ENCODE results near the gene GREB1.

DNA sequence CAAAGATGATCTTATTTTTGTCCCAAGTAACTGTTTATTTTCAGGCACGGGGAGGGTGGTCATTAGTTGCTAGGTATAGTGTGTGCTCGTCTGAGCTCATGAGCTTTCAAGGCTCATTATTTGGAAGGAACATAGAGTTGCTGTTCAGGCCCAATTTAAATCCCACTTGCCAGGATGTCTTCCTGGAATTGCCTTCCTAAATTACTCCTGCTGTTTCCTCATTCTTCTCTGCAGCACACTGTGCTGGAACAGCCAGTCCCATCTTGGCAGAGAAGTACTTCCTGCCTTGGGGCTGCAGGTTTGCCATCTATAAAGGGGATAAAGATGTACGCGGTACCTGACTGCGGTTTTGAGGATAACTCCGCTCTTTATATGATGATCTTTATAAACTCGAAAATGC is 37.3 kb downstream of the GREB1 start:
- no peak for TF ChIP-seq SIN3A (IDR thresholded peaks at IDR 0.05; ENCODE audit: borderline replicate concordance, low read depth, low read length)
- TF ChIP-seq CHD2 (IDR thresholded peaks at IDR 0.05; ENCODE audit: low read length, partially characterized antibody), result no peak
- TF ChIP-seq, protein P1, sequence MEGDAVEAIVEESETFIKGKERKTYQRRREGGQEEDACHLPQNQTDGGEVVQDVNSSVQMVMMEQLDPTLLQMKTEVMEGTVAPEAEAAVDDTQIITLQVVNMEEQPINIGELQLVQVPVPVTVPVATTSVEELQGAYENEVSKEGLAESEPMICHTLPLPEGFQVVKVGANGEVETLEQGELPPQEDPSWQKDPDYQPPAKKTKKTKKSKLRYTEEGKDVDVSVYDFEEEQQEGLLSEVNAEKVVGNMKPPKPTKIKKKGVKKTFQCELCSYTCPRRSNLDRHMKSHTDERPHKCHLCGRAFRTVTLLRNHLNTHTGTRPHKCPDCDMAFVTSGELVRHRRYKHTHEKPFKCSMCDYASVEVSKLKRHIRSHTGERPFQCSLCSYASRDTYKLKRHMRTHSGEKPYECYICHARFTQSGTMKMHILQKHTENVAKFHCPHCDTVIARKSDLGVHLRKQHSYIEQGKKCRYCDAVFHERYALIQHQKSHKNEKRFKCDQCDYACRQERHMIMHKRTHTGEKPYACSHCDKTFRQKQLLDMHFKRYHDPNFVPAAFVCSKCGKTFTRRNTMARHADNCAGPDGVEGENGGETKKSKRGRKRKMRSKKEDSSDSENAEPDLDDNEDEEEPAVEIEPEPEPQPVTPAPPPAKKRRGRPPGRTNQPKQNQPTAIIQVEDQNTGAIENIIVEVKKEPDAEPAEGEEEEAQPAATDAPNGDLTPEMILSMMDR (IDR thresholded peaks at IDR 0.05), result no peak
- no peak for TF ChIP-seq GATA2 (CRISPR knock-in tag; IDR thresholded peaks at IDR 0.05)
- TF ChIP-seq, protein P2, sequence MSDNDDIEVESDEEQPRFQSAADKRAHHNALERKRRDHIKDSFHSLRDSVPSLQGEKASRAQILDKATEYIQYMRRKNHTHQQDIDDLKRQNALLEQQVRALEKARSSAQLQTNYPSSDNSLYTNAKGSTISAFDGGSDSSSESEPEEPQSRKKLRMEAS (IDR thresholded peaks at IDR 0.05; ENCODE audit: low read depth), result no peak
- TF ChIP-seq EP300 (IDR thresholded peaks at IDR 0.05; ENCODE audit: borderline replicate concordance in 1 of 2, low read depth in 1 of 2, low read length in 1 of 2), result no peak
- TF ChIP-seq, protein P3, sequence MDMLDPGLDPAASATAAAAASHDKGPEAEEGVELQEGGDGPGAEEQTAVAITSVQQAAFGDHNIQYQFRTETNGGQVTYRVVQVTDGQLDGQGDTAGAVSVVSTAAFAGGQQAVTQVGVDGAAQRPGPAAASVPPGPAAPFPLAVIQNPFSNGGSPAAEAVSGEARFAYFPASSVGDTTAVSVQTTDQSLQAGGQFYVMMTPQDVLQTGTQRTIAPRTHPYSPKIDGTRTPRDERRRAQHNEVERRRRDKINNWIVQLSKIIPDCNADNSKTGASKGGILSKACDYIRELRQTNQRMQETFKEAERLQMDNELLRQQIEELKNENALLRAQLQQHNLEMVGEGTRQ (IDR thresholded peaks at IDR 0.05; ENCODE audit: borderline replicate concordance, low read depth, low read length), result no peak
- TF ChIP-seq, protein P4, sequence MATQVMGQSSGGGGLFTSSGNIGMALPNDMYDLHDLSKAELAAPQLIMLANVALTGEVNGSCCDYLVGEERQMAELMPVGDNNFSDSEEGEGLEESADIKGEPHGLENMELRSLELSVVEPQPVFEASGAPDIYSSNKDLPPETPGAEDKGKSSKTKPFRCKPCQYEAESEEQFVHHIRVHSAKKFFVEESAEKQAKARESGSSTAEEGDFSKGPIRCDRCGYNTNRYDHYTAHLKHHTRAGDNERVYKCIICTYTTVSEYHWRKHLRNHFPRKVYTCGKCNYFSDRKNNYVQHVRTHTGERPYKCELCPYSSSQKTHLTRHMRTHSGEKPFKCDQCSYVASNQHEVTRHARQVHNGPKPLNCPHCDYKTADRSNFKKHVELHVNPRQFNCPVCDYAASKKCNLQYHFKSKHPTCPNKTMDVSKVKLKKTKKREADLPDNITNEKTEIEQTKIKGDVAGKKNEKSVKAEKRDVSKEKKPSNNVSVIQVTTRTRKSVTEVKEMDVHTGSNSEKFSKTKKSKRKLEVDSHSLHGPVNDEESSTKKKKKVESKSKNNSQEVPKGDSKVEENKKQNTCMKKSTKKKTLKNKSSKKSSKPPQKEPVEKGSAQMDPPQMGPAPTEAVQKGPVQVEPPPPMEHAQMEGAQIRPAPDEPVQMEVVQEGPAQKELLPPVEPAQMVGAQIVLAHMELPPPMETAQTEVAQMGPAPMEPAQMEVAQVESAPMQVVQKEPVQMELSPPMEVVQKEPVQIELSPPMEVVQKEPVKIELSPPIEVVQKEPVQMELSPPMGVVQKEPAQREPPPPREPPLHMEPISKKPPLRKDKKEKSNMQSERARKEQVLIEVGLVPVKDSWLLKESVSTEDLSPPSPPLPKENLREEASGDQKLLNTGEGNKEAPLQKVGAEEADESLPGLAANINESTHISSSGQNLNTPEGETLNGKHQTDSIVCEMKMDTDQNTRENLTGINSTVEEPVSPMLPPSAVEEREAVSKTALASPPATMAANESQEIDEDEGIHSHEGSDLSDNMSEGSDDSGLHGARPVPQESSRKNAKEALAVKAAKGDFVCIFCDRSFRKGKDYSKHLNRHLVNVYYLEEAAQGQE (IDR thresholded peaks at IDR 0.05; ENCODE audit: low read depth, low read length), result no peak
- TF ChIP-seq MXI1 (IDR thresholded peaks at IDR 0.05; ENCODE audit: low read depth, low read length), result no peak
- TF ChIP-seq, protein P5, sequence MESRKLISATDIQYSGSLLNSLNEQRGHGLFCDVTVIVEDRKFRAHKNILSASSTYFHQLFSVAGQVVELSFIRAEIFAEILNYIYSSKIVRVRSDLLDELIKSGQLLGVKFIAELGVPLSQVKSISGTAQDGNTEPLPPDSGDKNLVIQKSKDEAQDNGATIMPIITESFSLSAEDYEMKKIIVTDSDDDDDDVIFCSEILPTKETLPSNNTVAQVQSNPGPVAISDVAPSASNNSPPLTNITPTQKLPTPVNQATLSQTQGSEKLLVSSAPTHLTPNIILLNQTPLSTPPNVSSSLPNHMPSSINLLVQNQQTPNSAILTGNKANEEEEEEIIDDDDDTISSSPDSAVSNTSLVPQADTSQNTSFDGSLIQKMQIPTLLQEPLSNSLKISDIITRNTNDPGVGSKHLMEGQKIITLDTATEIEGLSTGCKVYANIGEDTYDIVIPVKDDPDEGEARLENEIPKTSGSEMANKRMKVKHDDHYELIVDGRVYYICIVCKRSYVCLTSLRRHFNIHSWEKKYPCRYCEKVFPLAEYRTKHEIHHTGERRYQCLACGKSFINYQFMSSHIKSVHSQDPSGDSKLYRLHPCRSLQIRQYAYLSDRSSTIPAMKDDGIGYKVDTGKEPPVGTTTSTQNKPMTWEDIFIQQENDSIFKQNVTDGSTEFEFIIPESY (IDR thresholded peaks at IDR 0.05; ENCODE audit: borderline replicate concordance, low read depth), result no peak
- no peak for TF ChIP-seq TAF1 (IDR thresholded peaks at IDR 0.05; ENCODE audit: borderline replicate concordance, low read depth, low read length)
- no peak for TF ChIP-seq EZH2phosphoT487 (IDR thresholded peaks at IDR 0.05; ENCODE audit: borderline replicate concordance, low read depth)
